ENCODE data around the gene PKMYT1.
A peak's percentile ranks its signal among the peaks of the same experiment; 100 is the strongest.

The PKMYT1 gene

GRCh38 chr16:2971985-2972784 is 8.1 kb downstream of the PKMYT1 start:
- no peak for DNase-seq

- DNase-seq, result no peak
These were observed 8.9 kb downstream of the PKMYT1 start for GRCh38 chr16:2971134-2971984.

- DNase-seq, result no peak
These were observed 9.7 kb downstream of the PKMYT1 start for GRCh38 chr16:2970563-2970962.

- peak; percentile 43 for DNase-seq
These were observed 10.4 kb downstream of the PKMYT1 start for GRCh38 chr16:2969545-2970521.

GRCh38 chr16:2968738-2969544 is 11.3 kb downstream of the PKMYT1 start, which contains the start of gene PAQR4:
Gene PAQR4, plus strand, starts transcription at chr16:2969348. Its CDS starts 327 bp downstream, at chr16:2969675.
- DNase-seq, result peak; percentile 83

GRCh38 chr16:2968368-2968737 is 11.9 kb downstream of the PKMYT1 start:
- no peak for DNase-seq

DNA sequence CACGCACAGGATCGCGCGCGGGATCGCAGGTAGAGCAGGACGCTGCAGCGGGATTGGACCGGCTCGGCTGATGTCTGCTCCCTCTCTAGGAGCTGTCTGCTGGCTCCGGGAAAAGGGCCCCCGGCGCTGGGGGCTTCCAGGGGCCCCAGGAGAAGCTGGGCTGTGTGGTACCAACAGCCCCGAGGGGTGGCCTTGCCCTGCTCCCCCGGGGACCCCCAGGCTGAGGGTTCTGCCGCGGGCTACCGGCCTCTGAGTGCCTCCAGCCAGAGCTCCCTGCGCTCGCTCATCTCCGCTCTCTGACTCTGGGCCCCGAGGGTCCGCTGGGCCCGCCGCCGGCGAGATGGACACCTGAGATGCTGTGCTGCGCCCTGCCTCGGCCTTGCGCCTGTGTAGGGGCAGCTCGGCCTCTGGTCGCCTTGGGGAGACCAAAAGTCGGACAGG is 12.5 kb downstream of the PKMYT1 start:
- no peak for DNase-seq

GRCh38 chr16:2967211-2967631 is 13.0 kb downstream of the PKMYT1 start:
- no peak for DNase-seq

GRCh38 chr16:2966808-2967191 is 13.4 kb downstream of the PKMYT1 start:
- DNase-seq, result no peak

GRCh38 chr16:2966043-2966807 is 14.0 kb downstream of the PKMYT1 start:
- DNase-seq, result no peak

DNA sequence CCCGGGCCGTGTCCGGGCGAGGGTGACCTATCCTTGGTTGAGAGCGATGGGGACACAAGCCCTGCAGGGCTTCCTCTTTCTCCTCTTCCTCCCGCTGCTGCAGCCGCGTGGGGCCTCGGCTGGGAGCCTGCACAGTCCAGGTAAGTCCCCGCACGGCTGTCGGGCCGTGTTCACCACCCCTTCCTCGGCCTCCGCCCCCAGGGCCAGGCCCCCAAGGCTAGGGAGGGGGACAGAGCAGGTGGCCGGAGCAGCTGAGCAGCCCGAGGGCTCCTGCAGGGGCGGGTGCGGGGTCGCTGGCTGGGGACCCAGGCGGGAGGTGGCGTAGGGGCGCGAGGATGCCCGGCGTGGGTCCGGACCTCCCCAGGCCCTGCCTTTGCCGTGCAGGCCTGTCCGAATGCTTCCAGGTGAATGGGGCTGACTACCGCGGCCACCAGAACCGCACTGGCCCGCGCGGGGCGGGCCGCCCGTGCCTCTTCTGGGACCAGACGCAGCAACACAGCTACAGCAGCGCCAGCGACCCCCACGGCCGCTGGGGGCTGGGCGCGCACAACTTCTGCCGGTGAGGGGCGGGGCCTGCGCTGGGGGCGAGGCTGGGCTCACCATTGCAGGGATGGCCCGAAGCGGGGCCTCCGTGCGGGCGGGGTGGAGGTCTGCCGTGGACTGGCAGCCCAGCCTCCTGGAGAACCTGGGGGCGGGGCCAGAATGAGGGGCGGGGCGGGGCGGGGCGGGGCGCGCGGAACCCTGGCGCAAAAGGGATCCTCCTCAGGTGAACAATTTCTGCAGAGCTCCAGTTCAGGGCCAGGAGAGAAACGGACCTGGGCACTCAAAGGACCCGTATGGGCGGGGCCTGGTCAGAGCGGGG is 15.5 kb downstream of the PKMYT1 start:
- peak; percentile 34 for DNase-seq

DNA sequence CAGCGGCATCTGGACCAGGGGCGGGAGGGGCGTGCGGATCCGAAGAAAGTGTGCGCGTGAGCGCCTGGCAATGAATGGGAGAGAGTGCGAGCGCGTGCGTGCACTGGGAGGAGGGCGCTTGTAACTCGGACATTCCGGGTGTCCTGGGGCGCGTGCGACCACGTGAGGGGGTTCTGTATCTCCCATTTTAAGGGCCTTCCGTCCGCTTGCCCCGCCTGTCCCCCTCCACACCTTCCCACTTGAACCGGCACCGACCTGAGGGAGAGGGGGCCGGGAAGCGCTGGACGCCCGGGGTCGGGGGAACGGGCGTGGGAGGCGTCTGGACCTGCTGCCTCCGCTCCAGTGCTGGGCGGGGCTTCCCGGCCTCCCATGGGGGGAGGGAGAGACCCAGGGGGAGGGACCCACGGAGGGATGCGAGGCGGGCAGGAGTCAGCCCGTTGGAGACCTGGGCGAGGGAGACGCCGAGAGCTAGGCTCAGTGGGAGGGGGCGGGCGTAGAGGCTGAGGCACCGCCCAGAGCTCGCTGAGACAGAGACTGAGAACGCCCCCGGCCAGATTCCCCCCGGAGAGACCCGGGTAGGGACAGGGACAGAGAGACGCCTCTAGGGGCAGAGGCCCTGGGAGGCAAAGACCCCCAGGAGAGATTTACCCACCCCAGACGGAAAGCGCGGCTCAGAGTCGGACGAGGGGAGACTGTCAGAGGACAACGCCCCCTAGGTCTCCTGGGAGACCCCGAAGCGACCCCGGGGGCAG is 16.3 kb downstream of the PKMYT1 start, which contains the start of gene KREMEN2:
TSS of gene KREMEN2 (plus strand) at position 553 of the 752 bp plus-strand sequence. CDS start 246 bp downstream, outside the sequence.
- DNase-seq, result peak; percentile 35

DNA sequence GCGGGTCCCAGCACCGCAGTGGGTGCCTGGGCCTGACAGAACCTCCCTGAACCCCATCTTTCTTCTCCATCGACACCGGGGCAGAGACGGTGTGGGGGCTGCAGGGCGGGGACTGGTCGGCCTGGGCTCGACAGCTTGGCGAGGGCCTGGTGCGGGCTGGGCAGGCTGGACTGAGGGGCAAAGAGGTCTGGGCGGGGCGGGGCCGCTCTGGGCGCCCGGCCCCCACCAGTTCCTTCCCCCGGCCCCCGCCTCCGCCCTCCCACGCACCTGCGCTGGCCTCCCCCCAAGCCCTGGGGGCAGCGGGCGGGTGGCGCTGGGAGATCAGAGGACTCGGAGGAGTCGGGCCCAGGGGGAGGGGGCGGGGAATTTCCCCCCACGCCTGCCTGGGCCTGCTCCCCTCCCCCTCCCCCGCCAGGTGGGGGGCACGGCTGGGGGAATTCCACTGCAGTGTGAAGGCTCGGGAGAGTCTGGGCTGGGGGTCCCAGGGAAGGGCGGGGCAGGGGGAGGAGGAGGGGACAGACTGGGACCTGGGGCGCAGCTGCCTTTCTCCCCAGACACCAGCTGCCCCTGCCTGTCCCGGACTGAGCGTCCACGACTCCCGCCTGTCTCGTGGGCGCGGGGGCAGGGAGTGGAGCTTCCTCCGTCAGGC is 17.0 kb downstream of the PKMYT1 start:
- no peak for DNase-seq

GRCh38 chr16:2962334-2963073 is 17.7 kb downstream of the PKMYT1 start:
- DNase-seq, result no peak

DNA sequence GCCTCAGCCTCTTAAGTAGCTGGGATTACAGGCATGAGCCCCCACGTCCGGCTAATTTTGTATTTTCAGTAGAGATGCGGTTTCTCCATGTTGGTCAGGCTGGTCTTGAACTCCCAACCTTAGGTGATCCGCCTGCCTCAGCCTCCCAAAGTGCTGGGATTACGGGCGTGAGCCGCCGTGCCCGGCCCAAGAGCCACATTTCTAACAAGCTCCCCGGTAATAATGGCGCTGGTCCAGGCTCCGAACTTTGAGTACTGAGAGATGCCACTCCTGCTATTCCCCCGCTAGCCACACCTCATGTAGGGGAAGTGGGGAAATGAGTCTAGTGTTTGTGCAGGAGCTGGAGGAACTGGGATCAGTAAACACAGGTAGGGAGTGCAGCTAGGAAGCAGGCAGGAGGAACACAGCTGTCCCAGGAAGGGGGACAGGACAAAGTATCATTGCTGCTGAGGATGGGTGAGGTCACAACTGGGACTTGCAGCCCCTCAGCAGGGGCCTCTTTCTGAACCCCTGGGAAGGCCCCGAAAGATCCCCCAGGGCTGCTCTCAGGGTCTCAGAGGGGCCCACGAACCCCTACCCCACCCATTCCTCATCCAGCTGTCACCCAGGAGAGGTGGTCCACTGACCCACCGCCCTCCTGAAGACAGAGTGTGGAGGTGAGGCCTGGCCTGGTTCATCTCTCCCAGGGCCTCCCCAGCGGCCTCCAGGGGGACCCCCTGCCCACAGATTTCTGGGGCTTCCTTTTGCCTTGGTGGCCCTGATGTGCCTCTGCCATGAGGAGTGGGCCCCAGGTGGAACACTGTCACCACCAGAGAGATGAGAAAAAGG is 19.8 kb downstream of the PKMYT1 start:
- DNase-seq, result no peak

DNA sequence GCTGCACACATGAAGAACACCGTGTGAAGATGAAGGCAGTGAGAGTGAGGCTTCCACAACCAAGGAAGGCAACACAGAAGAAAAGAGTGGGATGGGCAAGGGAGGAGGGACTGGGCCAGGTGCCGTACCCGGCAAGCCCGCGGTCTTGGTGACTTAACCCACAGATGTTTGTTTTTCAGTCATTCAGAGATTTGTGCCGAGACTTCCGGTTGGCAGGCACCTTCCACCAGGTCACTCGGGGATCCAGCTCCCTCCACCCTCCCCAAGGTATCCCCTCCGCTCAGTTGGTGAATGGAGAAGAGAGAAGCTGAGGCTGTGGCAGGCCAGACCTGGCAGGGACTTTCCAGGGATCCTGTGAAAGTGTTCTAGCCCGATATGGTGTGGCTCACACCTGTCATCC is 21.0 kb downstream of the PKMYT1 start:
- no peak for DNase-seq

DNA sequence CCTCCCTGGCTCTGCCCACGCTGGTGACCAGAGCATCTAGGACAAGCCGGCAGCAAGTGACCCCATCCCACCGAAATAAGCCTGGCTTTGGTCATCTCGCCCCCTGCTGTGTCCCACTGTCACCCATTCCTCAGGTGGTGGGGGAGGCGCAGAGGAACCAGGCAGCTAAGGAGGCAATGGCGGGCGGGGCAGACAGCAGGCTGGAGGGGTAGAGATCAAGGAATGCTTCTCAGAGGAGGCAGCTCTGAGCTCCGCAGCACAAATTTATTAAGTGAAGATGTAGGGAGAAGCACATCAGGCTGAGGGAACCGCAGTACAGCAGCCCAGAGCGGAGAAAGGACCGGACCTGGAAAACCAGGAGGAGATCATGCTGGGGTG is 23.7 kb downstream of the PKMYT1 start:
- no peak for DNase-seq

Measured in NCI-H510A treated with DMSO at 0.1 percent for 48 hours (cell line).